ENCODE data around the gene AJUBA.

- TF ChIP-seq EZH2 (IDR thresholded peaks at IDR 0.05; ENCODE audit: low read depth, low read length, severe bottlenecking) (no peak), BCL11A (IDR thresholded peaks at IDR 0.05; ENCODE audit: low read depth in 2 of 2, low read length in 2 of 2) (no peak), SRF (IDR thresholded peaks at IDR 0.05; ENCODE audit: low read depth, low read length) (no peak), EP300 (IDR thresholded peaks at IDR 0.05; ENCODE audit: borderline replicate concordance in 1 of 2, low read depth in 2 of 2, low read length in 2 of 2) (no peak), ZNF274 (IDR thresholded peaks at IDR 0.05; ENCODE audit: borderline replicate concordance, extremely low read depth, low read length) (no peak), CHD1 (IDR thresholded peaks at IDR 0.05; ENCODE audit: low read depth, low read length) (no peak), JUND (IDR thresholded peaks at IDR 0.05; ENCODE audit: low read length) (no peak), YY1 (IDR thresholded peaks at IDR 0.05; ENCODE audit: low read depth, low read length) (no peak), POLR2AphosphoS5 (IDR thresholded peaks at IDR 0.05; ENCODE audit: low read depth, low read length) (no peak), RNF2 (IDR thresholded peaks at IDR 0.05; ENCODE audit: borderline replicate concordance, low read depth, low read length, missing control alignments, poor library complexity, severe bottlenecking) (no peak)
These were observed 3.2 kb downstream of the AJUBA start for GRCh38 chr14:22978981-22979671.
